Trophoblast cell (in vitro differentiated cells and primary cell): ENCODE data around the gene TOMM34.

Experiments used
- DNase-seq, 2 donors: peaks; one replicate each; pipeline ENCODE4 v3.0.0-alpha.2; 2016
- H2AFZ ChIP-seq: 2 replicates; pipeline ENCODE4 v1.6.1; 2013; ENCODE audit warnings: low read length, moderate library complexity, mild to moderate bottlenecking; ENCODE audit not compliant: insufficient read depth, poor library complexity
- H2AK5ac ChIP-seq: 2 replicates; pipeline ENCODE4 v1.6.1; 2013; ENCODE audit warnings: mild to moderate bottlenecking, low read length
- H2BK120ac ChIP-seq: 2 replicates; pipeline ENCODE4 v1.6.1; 2013; ENCODE audit warnings: low read length, mild to moderate bottlenecking, moderate library complexity; ENCODE audit not compliant: insufficient read depth, poor library complexity
- H2BK12ac ChIP-seq: 2 replicates; pipeline ENCODE4 v1.6.1; 2013; ENCODE audit warnings: mild to moderate bottlenecking, low read length, moderate library complexity
- H2BK5ac ChIP-seq: 2 replicates; pipeline ENCODE4 v1.6.1; 2013; ENCODE audit warnings: low read length, low read depth, moderate library complexity, mild to moderate bottlenecking; ENCODE audit not compliant: poor library complexity
- H3K14ac ChIP-seq: 2 replicates; pipeline ENCODE4 v1.6.1; 2013; ENCODE audit warnings: mild to moderate bottlenecking, low read length
- H3K18ac ChIP-seq: 2 replicates; pipeline ENCODE4 v1.6.1; 2013; ENCODE audit warnings: mild to moderate bottlenecking, low read length
- H3K23ac ChIP-seq: 2 replicates; pipeline ENCODE4 v1.6.1; 2013; ENCODE audit warnings: low read length
- H3K27ac ChIP-seq: 2 replicates; pipeline ENCODE4 v1.5.1; 2013; ENCODE audit warnings: low read depth, mild to moderate bottlenecking, inconsistent platforms, low read length, moderate library complexity
- H3K27me3 ChIP-seq: 2 replicates; pipeline ENCODE4 v1.6.1; 2013; ENCODE audit warnings: inconsistent platforms, mild to moderate bottlenecking, low read length, moderate library complexity; ENCODE audit not compliant: insufficient read depth
- H3K36me3 ChIP-seq, 2 experiments: 1 replicate in 1 of 2; 2 replicates in 1 of 2; pipeline ENCODE4 v1.6.1; 2013; ENCODE audit warnings: low read length in 2 of 2, mild to moderate bottlenecking in 2 of 2, moderate library complexity in 1 of 2; ENCODE audit not compliant: insufficient read depth in 2 of 2, control insufficient read depth in 1 of 2
- H3K4ac ChIP-seq: 2 replicates; pipeline ENCODE4 v1.6.1; 2013; ENCODE audit warnings: low read depth, mild to moderate bottlenecking, low read length, moderate library complexity
- H3K4me1 ChIP-seq, 2 experiments: 1 replicate in 1 of 2; 2 replicates in 1 of 2; pipeline ENCODE4 v1.6.1; 2013; ENCODE audit warnings: low read length in 2 of 2, mild to moderate bottlenecking in 2 of 2, moderate library complexity in 1 of 2; ENCODE audit not compliant: insufficient read depth in 2 of 2, control insufficient read depth in 1 of 2
- H3K4me2 ChIP-seq: 2 replicates; pipeline ENCODE4 v1.6.1; 2013; ENCODE audit warnings: inconsistent platforms, mild to moderate bottlenecking, low read length, moderate library complexity
- H3K4me3 ChIP-seq: 2 replicates; pipeline ENCODE4 v1.5.1; 2013; ENCODE audit warnings: mild to moderate bottlenecking, low read depth, low read length, inconsistent platforms
- H3K79me1 ChIP-seq: one replicate; pipeline ENCODE4 v1.6.1; 2013; ENCODE audit warnings: low read length
- H3K79me2 ChIP-seq: 2 replicates; pipeline ENCODE4 v1.6.1; 2013; ENCODE audit warnings: low read length, mild to moderate bottlenecking; ENCODE audit not compliant: control insufficient read depth, insufficient read depth, poor library complexity
- H3K9ac ChIP-seq: 2 replicates; pipeline ENCODE4 v1.6.1; 2013; ENCODE audit warnings: mild to moderate bottlenecking, low read length
- H3K9me3 ChIP-seq: 2 replicates; pipeline ENCODE4 v1.6.1; 2013; ENCODE audit warnings: low read depth, mild to moderate bottlenecking, control low read depth, inconsistent platforms, low read length; ENCODE audit not compliant: insufficient read depth
- H4K12ac ChIP-seq: 2 replicates; pipeline ENCODE4 v1.6.1; 2013; ENCODE audit warnings: low read depth, mild to moderate bottlenecking, low read length, moderate library complexity
- H4K8ac ChIP-seq: 2 replicates; pipeline ENCODE4 v1.6.1; 2013; ENCODE audit warnings: low read depth, mild to moderate bottlenecking, low read length, moderate library complexity
- H4K91ac ChIP-seq: one replicate; pipeline ENCODE4 v1.6.1; 2013; ENCODE audit warnings: low read depth, mild to moderate bottlenecking, low read length, moderate library complexity
- WGBS: extraction: QIAGEN DNeasy Blood & Tissue Kit; methylation state at CpG from one replicate; pipeline ENCODE4 v1.1.7; 2013; ENCODE audit warnings: missing lambda C conversion rate; ENCODE audit not compliant: insufficient read length, insufficient coverage; ENCODE audit errors: extremely low coverage; 5-methylcytosine and 5-hydroxymethylcytosine counted together

The TOMM34 gene

GRCh38 chr20:44952731-44953130 lies 7.5 kb downstream of the TOMM34 start:
- no CpG with 5 or more reads among the region's 1 CpG for WGBS
- no peak overlapping the region for H3K14ac ChIP-seq
- no peak overlapping the region for H4K91ac ChIP-seq
- no peak overlapping the region for H3K4me2 ChIP-seq
- H4K12ac ChIP-seq = no peak overlapping the region
- H3K4me3 ChIP-seq = no peak overlapping the region
- DNase-seq = peak; percentile 11 to 62
- H4K8ac ChIP-seq = no peak overlapping the region
- peaks cover 6% of the 10 kb centered on the region for H3K79me1 ChIP-seq
- no peak overlapping the region for H2AK5ac ChIP-seq
- H3K4ac ChIP-seq = no peak overlapping the region
- H2AFZ ChIP-seq = no peak overlapping the region
- H3K9ac ChIP-seq = no peak overlapping the region
- H3K79me2 ChIP-seq = no peaks in the 10 kb centered on the region
- no peak overlapping the region for H3K23ac ChIP-seq
- no peaks in the 10 kb centered on the region for H3K9me3 ChIP-seq
- no peak overlapping the region for H2BK5ac ChIP-seq
- no peak overlapping the region for H2BK120ac ChIP-seq
- H3K18ac ChIP-seq = no peak overlapping the region
- no peak overlapping the region for H3K27ac ChIP-seq
- H3K36me3 ChIP-seq = peaks cover 30 to 63% of the 10 kb centered on the region in 2 experiments
- H2BK12ac ChIP-seq = no peak overlapping the region
- peaks cover 10 to 21% of the 10 kb centered on the region in 2 experiments for H3K4me1 ChIP-seq
- no peaks in the 10 kb centered on the region for H3K27me3 ChIP-seq

- Histone ChIP-seq H3K4me2 (no peak overlapping the region), H2AK5ac (no peak overlapping the region), H2AFZ (no peak overlapping the region), H2BK120ac (no peak overlapping the region), H4K8ac (no peak overlapping the region), H3K18ac (no peak overlapping the region), H3K4me3 (no peak overlapping the region), H3K27me3 (no peaks in the 10 kb centered on the region), H4K91ac (no peak overlapping the region), H2BK12ac (no peak overlapping the region), H3K36me3 (peaks cover 34 to 62% of the 10 kb centered on the region in 2 experiments), H3K9ac (no peak overlapping the region), H3K79me1 (peaks cover 3% of the 10 kb centered on the region), H2BK5ac (no peak overlapping the region), H4K12ac (no peak overlapping the region), H3K9me3 (no peaks in the 10 kb centered on the region), H3K79me2 (no peaks in the 10 kb centered on the region), H3K4ac (no peak overlapping the region), H3K14ac (no peak overlapping the region), H3K27ac (no peak overlapping the region), H3K4me1 (peaks cover 8 to 14% of the 10 kb centered on the region in 2 experiments), H3K23ac (no peak overlapping the region)
- no peak for DNase-seq
- no CpG with 5 or more reads among the region's 1 CpG for WGBS
These were observed 9.8 kb downstream of the TOMM34 start for GRCh38 chr20:44950368-44950767.

DNA sequence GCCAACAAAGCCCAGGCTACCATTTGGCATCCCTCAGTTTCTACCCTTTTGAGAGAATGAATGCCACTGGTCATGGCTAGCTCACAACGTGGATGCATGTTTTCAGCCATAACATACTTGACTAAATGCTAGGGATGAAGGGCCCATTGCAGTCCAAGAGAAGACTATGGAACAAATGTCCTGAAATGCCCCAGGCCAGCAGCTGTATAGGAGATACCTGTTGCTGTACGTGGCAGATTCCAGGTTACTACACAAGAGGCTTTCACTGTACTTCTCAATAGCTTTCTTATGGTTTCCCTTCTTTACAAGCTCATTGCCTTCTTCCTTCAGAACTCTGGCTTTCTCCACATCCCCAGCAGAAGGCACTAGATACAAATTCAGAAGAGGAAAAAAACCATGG lies 11.7 kb downstream of the TOMM34 start:
- H2AK5ac ChIP-seq = no peak overlapping the region
- H2AFZ ChIP-seq = no peak overlapping the region
- peaks cover 28 to 53% of the 10 kb centered on the region in 2 experiments for H3K36me3 ChIP-seq
- no CpG with 5 or more reads among the region's 2 CpGs for WGBS
- H3K9me3 ChIP-seq = no peaks in the 10 kb centered on the region
- H4K91ac ChIP-seq = no peak overlapping the region
- H4K12ac ChIP-seq = no peak overlapping the region
- no peak overlapping the region for H3K4me3 ChIP-seq
- peak; percentile 75 to 86 for DNase-seq
- H3K4ac ChIP-seq = no peak overlapping the region
- H3K14ac ChIP-seq = no peak overlapping the region
- no peak overlapping the region for H4K8ac ChIP-seq
- no peaks in the 10 kb centered on the region for H3K79me2 ChIP-seq
- no peak overlapping the region for H3K23ac ChIP-seq
- H3K27ac ChIP-seq = no peak overlapping the region
- peaks cover 0 to under 1% of the 10 kb centered on the region in 2 experiments for H3K4me1 ChIP-seq
- no peak overlapping the region for H3K9ac ChIP-seq
- H3K18ac ChIP-seq = no peak overlapping the region
- no peaks in the 10 kb centered on the region for H3K27me3 ChIP-seq
- no peak overlapping the region for H3K4me2 ChIP-seq
- no peak overlapping the region for H2BK5ac ChIP-seq
- no peaks in the 10 kb centered on the region for H3K79me1 ChIP-seq
- H2BK120ac ChIP-seq = no peak overlapping the region
- no peak overlapping the region for H2BK12ac ChIP-seq

DNA sequence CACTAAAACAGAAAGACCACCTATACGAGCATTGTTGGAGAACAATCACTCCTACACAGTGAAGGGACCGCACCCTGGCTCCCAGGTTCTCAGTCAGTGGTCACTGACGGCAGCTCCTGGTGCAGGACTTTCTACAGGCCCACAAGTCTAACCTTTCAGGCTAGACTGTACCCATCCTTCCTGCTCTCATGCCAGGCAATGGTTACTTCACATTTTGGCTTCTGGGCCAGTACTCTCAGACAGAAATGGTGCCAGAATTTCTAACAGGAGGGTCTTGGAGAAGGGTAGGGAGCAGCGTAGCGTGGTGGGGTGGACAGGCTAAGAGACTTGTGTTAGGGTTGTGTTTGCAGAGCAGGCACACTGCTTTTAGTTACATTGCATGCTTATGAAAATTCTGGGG lies 12.1 kb downstream of the TOMM34 start:
- Histone ChIP-seq H3K9me3 (no peaks in the 10 kb centered on the region), H3K4ac (no peak overlapping the region), H2BK12ac (no peak overlapping the region), H3K36me3 (peaks cover 32 to 54% of the 10 kb centered on the region in 2 experiments), H2BK120ac (no peak overlapping the region), H4K91ac (no peak overlapping the region), H3K9ac (no peak overlapping the region), H3K23ac (peak overlapping the region; percentile 22), H3K14ac (no peak overlapping the region), H2AK5ac (no peak overlapping the region), H3K4me2 (no peak overlapping the region), H3K4me3 (no peak overlapping the region), H3K27me3 (no peaks in the 10 kb centered on the region), H3K79me2 (no peaks in the 10 kb centered on the region), H2BK5ac (no peak overlapping the region), H4K8ac (no peak overlapping the region), H3K27ac (no peak overlapping the region), H3K18ac (no peak overlapping the region), H4K12ac (no peak overlapping the region), H2AFZ (no peak overlapping the region), H3K79me1 (no peaks in the 10 kb centered on the region), H3K4me1 (no peaks in the 10 kb centered on the region)
- no CpG with 5 or more reads among the region's 5 CpGs for WGBS
- DNase-seq = no peak
